GM18951 (cell line): ENCODE measurements around the gene PITPNM1.
"Not testable (repeated sequence)": the region's sequence is repeated elsewhere in the genome, so short reads cannot be mapped to it uniquely, and the experiment has no call there.

Source experiments
- POLR2A ChIP-seq: IDR thresholded peaks from 4 replicates; pipeline ENCODE4 v1.6.1; 2011; ENCODE audit warnings: mild to moderate bottlenecking; ENCODE audit not compliant: insufficient read length, insufficient read depth; ENCODE audit errors: extremely low read depth
- in situ Hi-C: fragments of 300-500 bp; cut with MboI; formaldehyde crosslinking; loops from one replicate; pipeline ENCODE4 v1.12.0; 2022; ENCODE audit warnings: low sequenced_read_pairs, mixed read lengths, inconsistent platforms; ENCODE audit not compliant: unreplicated experiment

The PITPNM1 gene

GRCh38 chr11:67519726-67520125 lies 14.6 kb upstream of the PITPNM1 start:
- no peak for TF ChIP-seq POLR2A
- in situ Hi-C loops = no loop called here

- in situ Hi-C loops = no loop called here
- TF ChIP-seq POLR2A = no peak
These were observed 12.8 kb upstream of the PITPNM1 start for GRCh38 chr11:67517784-67518552.

- in situ Hi-C loops = no loop called here
- no peak for TF ChIP-seq POLR2A
These were observed 11.6 kb upstream of the PITPNM1 start for GRCh38 chr11:67516806-67517205.

- in situ Hi-C loops = no loop called here
These were observed 9.0 kb upstream of the PITPNM1 start for GRCh38 chr11:67514116-67514515.

GRCh38 chr11:67511558-67511957 lies 6.4 kb upstream of the PITPNM1 start:
- in situ Hi-C loops = not testable (repeated sequence)

More at GRCh38 chr11:67514116-67514515, 9.0 kb upstream of the PITPNM1 start:
- no peak for TF ChIP-seq POLR2A

GRCh38 chr11:67510023-67510345 lies 4.8 kb upstream of the PITPNM1 start:
- in situ Hi-C loops = no loop called here
- no peak for TF ChIP-seq POLR2A

- in situ Hi-C loops = no loop called here
- TF ChIP-seq POLR2A = peak; percentile 75
These were observed 3.4 kb upstream of the PITPNM1 start for GRCh38 chr11:67508486-67509121.

GRCh38 chr11:67507864-67508485 lies 2.8 kb upstream of the PITPNM1 start, which contains the start of gene CDK2AP2:
Gene CDK2AP2 (minus strand): TSS chr11:67508162. CDS start chr11:67508082, 80 bp downstream.
- TF ChIP-seq POLR2A = peak; percentile 82
- in situ Hi-C loops = no loop called here

- in situ Hi-C loops = no loop called here
- TF ChIP-seq POLR2A = no peak
These were observed 2.2 kb upstream of the PITPNM1 start for GRCh38 chr11:67507242-67507863.

GRCh38 chr11:67506426-67507051 lies 1.4 kb upstream of the PITPNM1 start:
- in situ Hi-C loops = no loop called here

GRCh38 chr11:67505605-67506396 lies 638 bp upstream of the PITPNM1 start:
- in situ Hi-C loops = no loop called here
- TF ChIP-seq POLR2A = no peak

More at GRCh38 chr11:67506426-67507051, 1.4 kb upstream of the PITPNM1 start:
- TF ChIP-seq POLR2A = no peak
